HG03342 (cell line): Measurements from ENCODE around the gene TMEM179.
"Not testable (repeated sequence)": the region's sequence is repeated elsewhere in the genome, so short reads cannot be mapped to it uniquely, and the experiment has no call there.

Source experiments
- ATAC-seq: cut with Tn5 transposase; IDR thresholded peaks from one replicate; pipeline ENCODE4 v1.9.1; 2021; ENCODE audit warnings: mild to moderate bottlenecking, moderate library complexity; ENCODE audit not compliant: unreplicated experiment

Gene TMEM179

DNA sequence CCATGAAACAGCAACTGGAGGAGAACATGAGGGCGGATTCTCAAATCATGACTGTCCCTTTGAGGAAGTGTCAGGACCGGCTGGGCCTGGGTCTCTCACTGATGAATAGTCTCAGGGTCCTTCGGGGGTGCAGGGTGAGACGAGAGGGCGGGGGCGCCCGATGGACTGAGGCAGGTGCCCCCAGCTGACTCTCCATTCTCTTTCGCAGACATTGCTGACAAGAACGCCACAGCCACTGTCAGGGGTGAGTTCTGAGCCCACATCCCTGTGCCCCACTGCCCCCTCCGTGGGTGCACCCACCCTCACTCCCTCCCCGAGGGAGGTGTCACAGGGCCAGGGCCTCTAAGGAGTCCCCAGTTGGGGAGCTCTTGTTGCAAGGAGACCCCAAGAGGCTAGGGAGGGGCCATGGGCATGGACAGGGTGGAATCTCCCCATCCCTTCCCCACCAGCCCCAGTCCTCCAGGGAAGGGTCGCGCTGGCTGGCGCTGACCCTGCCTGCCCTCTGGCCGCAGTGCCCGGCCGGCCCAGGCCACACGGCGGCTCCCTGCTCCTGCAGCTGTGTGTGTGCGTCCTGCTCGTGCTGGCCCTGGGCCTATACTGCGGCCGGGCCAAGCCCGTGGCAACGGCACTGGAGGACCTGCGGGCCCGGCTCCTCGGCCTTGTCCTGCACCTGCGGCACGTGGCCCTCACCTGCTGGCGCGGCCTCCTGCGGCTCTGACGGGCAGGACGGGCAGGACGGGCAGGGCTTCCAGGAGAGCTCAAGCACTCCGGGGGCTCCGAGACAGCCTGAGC is 16.3 kb downstream of the TMEM179 start:
- no peak for ATAC-seq

GRCh38 chr14:104587641-104588040 is 16.9 kb downstream of the TMEM179 start:
- ATAC-seq = no peak

GRCh38 chr14:104586832-104587620 is 17.5 kb downstream of the TMEM179 start:
- ATAC-seq = no peak

- no peak for ATAC-seq
These were observed 18.4 kb downstream of the TMEM179 start for GRCh38 chr14:104585966-104586697.

DNA sequence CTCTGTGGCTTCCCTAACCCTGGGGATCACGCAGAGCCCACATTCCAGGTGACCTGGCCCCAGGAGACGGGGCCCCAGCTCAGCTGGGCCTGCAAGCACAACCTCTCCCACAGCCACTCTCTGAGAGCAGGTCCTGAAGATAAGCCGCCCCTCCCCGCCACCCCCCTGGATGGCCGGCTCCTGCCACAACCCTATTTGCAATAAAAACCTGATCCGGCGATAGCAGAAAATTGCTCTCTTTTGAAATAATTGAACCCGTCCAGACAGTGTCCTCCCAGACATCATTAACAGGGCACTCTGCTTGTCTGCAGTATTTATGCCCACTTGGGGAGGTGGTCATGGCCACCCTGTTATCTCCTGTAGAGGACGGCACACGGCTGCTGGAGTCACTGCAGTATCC is 20.0 kb downstream of the TMEM179 start:
- no peak for ATAC-seq

- no peak for ATAC-seq
These were observed 20.9 kb downstream of the TMEM179 start for GRCh38 chr14:104583424-104584306.

GRCh38 chr14:104582662-104583061 is 21.9 kb downstream of the TMEM179 start:
- no peak for ATAC-seq

DNA sequence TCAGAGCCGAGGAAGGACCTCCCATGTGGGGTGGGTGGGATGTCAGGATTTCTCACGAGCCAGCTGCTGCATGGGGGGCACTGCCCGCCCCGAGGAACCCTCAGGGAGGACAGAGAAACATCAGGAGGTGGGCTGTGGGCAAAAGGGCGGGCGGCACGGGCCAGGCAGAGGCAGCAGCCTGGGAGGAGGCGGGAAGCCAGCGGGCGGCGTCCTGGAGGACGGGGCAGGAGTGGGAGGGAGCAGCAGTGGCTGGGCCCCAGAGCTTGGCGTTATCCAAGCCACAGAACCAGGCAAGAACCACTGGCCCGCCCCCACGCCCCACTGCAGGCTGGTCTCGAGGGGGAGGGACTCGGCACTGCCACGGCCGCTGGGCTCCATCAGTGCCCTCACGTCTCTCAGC is 22.6 kb downstream of the TMEM179 start:
- ATAC-seq = no peak

DNA sequence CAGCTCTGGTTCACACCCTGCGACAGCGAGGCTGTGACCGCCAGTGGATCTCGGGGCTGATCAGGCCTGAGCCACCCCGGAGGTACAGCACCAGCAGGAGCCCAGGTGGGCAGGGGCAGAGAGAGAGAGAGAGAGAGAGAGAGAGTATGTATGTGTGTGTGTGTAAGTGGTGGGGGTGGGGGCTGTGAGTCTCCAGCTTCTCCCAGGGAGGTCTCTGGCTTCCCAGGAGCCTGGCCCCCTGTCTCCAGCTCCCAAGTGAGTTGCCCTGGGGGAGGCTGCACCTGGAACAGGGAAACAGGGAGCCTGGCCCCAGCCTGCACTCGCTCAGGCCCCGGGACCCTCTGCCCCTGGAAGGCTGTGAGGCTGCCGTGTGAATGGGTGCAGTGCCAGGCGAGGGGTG is 23.1 kb downstream of the TMEM179 start:
- ATAC-seq = no peak

- ATAC-seq = no peak
These were observed 23.6 kb downstream of the TMEM179 start for GRCh38 chr14:104580961-104581360.

DNA sequence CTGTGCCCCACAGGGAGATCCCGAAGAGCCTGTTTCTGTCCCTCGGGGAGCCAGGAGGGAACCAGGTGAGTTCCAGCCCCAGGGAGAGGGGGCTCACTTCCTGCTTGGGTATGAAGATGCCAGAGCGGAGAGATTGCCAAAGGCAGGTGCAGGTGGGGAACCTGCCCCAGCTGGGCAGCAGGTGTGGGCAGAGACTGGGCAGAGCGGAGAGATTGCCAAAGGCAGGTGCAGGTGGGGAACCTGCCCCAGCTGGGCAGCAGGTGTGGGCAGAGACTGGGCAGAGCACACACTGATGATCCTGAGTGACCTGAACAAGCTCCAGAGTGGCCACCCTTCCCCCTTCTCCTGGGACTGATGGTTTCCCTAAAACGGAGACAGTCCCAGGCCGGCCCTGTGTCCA is 24.6 kb downstream of the TMEM179 start:
- not testable (repeated sequence) for ATAC-seq

DNA sequence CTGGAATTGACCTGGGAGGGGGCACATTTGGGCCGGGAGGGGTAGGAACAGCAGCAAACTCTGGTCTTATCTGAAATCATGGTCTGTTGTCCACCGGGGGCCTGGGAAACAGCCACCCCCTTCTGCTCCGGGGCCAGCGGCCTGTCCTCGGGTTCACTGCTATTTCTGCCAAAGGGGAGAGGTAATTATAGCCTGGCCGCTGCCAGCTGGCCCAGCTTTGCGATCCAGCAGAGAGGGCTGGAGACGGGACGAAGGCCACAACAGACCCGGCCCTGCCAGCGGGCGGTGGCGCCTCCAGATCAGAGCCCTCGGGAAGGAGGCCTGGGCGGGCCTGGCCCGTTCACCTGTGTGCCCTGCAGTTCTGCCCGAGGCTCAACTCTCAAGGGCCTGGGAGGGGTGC is 25.1 kb downstream of the TMEM179 start, which contains the start of gene C14orf180:
C14orf180 (plus strand) TSS at position 258 of the 400 bp plus-strand sequence. CDS start 6,667 bp downstream, outside the sequence.
- no peak for ATAC-seq

DNA sequence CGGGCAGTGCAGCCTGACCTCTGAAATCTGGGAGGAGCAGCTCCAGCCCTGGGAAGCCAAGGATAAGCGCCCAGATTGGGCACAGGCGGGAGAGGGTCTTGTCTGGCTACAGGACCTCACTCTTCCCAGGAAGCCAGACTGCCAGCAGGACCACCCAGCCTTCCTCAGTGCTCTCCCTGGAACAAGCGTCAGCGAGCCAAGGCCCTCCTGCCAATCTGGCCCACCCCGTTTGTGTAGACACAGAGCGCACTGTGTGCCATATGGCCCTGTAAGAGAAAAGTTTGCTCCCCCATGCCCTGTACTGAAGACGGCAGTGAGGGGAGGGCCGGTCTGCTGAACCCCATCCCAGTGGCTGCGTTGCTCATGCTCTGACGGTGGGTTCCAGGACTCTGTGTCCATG is 26.3 kb downstream of the TMEM179 start:
- ATAC-seq = no peak

GRCh38 chr14:104577847-104578301 is 26.7 kb downstream of the TMEM179 start:
- no peak for ATAC-seq

GRCh38 chr14:104577426-104577825 is 27.1 kb downstream of the TMEM179 start:
- no peak for ATAC-seq

DNA sequence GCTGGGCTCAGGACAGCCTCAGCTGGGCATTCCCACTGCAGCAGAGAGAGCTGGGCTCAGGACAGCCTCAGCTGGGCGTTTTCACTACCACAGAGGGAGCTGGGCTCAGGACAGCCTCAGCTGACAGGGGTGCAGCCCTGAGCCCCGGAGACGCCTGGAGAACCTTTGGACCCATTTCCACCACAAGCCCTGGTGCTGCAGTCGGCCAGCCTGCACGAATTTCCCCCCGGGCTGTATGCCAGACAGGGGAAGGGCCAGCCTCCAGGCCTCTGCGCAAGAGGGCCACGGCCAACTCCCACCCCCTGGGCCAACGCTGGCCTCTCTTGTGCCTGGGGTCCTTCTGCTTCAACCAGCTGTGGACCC is 27.6 kb downstream of the TMEM179 start:
- ATAC-seq = no peak

GRCh38 chr14:104576232-104576969 is 28.2 kb downstream of the TMEM179 start:
- ATAC-seq = no peak

DNA sequence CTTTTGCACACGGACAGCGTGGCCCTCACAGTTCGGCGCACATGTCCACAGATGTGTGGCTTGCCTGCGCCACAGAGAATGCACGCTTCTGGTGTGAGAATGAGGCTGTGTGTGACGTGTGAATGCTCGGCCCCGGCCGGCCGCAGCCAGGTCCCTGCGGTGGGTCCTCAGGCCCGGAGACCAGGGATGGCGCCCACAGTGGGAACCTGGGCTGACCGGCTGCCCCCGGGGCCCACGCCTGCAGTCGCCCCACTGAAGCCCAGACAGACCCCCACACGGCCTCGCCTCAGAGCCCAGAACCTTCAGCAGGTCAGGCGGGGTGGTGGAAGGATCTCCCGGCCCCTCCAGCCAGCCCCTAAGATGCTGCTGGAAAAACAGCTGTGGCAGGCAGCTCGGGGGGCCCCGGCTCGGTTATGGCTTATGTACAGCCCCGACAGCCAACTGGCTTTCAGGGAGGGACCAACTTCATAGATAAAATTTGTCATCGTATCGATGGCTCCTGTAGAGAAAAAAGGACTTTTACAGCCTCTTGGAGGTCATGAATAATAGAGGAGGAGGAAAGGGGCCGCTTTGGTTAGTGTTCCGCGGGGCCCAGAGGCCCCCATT is 29.5 kb downstream of the TMEM179 start:
- ATAC-seq = no peak

- no peak for ATAC-seq
These were observed 30.0 kb downstream of the TMEM179 start for GRCh38 chr14:104574536-104574935.
